HG03520 (cell line): ENCODE data around the gene SUGP1.

Source experiments
- ATAC-seq: cut with Tn5 transposase; IDR thresholded peaks from one replicate; pipeline ENCODE4 v1.9.1; 2021; ENCODE audit warnings: mild to moderate bottlenecking, moderate library complexity; ENCODE audit not compliant: unreplicated experiment

Gene SUGP1

DNA sequence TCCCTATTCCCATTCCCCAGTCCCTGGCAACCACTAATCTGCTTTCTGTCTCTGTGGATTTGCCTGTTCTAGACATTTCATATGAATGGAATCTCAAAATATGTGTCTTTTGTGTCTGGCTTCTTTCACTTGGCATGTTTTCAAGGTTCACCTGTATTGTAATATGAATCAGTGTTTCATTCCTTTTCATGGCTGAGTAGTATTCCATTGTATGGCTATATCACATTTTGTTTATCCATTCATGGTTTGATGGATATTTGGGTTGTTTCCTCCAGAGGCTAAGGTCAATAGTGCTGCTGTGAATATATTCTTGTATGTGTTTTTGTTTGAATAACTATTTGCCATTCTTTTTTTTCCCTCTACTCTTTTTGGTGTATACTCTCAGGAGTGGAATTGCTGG lies 84.1 kb downstream of the SUGP1 start:
- no peak for ATAC-seq

DNA sequence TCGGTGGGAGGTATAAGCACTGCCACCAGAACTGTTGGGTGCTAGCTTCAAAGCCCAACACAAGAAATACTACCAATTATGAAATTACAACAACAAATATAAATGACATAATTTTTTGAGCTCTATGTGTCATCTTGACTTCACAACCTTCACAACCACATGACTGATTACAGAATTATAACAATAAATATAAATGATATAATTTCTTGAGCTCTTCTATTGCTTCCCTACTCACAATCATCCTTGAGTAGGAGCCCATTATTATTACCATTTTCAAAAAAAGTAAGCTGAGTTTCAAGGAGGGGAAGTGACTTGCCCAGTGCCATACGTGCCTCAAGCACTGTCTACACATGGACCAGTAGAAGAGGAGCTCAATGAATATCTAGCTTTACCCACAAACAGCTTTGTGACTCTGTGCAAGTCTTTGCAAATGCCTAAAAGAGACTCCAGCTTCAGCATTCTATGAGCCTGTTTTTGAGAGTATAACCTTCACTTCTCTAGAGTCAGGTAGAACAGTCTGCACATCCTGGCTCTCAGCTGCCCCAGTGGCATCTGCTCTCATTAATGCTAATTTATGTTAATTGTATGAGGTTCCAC lies 86.0 kb downstream of the SUGP1 start:
- ATAC-seq = no peak

DNA sequence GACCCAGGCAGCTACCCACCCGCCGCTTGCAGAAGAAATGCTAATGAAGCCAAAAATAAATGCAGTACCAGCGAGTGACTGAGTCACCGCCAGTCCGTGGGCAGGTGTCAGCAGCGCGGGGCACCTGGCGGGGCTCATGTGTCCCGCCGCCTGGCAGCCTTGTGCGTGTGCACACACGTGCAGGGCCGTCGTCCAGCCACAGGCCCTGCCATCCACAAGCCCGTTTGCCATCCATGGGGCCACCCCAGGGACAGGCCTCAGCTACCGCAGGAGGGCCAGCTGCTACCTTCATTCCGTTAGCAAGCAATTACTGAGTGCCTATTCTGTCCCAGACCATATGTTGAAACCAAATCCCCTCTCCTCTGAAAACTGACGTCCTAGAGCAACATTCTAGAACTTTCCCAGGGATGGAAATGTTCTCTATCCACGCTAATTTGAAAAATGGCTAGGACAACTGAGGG lies 88.0 kb downstream of the SUGP1 start:
- no peak for ATAC-seq

DNA sequence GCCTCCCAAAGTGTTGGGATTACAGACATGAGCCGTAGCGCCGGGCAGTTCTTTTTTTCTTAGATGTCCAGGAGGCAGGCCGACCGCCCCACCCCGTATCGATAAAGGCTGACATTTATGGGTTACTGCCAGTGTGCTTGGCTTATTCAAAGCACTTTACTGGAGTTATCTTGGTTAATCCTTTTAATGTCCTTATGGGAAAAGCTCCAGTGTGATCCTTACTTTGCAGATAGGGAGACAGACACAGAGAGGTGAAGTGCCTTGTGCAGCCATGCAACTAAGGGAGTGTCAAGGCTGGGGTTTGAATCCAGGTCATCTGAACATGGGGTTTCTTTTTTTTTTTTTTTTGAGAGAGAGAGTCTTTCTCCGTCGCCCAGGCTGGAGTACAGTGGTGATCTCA lies 89.3 kb downstream of the SUGP1 start:
- no peak for ATAC-seq

DNA sequence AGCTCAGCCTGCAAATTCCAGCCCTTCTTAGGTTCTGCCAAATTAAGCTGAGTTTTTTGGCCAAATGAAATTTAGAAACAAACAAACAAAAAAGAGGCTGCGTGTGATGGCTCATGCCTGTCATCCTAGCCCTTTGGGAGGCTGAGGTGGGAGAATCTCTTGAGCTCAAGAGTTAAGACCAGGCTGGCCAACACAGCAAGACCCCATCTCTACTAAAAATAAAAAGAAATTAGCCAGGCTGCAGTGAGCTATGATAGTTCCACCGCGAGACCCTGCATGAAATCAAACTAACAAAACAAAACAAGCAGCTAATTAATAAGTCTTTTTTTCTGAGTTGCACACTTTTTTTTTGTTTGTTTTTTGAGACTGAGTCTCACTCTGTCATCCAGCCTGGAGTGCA lies 90.6 kb downstream of the SUGP1 start:
- ATAC-seq = no peak

DNA sequence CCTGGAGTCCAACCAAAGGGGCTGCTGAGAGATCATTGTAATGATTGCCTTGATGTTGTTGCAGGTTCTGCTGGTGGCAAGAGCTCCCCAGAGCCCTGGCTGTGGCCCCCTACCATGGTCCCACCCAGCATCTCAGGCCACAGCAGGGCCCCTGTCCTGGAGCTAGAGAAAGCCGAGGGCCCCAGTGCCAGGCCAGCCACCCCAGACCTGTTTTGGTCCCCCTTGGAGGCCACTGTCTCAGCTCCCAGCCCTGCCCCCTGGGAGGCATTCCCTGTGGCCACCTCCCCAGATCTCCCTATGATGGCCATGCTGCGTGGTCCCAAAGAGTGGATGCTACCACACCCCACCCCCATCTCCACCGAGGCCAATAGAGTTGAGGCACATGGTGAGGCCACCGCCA lies 93.1 kb downstream of the SUGP1 start:
- no peak for ATAC-seq

DNA sequence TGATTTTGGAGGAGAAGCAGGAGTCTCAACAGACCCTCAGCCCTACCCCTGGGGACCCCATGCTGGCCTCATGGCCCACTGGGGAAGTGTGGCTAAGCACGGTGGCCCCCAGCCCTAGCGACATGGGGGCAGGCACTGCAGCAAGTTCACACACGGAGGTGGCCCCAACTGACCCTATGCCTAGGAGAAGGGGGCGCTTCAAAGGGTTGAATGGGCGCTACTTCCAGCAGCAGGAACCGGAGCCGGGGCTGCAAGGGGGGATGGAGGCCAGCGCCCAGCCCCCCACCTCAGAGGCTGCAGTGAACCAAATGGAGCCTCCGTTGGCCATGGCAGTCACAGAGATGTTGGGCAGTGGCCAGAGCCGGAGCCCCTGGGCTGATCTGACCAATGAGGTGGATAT lies 93.6 kb downstream of the SUGP1 start:
- ATAC-seq = no peak

DNA sequence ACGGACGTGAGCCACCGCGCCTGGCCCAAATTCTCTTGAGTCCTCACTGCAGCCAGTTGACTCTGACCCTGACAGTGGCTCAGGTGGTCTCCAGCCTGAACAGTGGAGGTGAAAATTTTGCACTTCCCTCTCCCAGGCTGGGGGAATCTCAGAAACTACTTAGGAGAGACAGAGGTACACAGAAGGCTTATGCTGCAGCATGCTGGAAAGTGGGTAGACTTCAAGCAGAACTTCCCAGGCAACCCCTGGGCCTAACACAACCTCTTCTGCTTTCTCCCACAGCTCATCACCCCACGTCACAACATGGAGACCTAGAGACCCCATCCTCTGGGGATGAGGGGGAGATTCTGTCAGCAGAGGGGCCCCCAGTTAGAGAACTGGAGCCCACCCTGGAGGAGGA lies 94.1 kb downstream of the SUGP1 start:
- ATAC-seq = no peak
